HG03103 (cell line): ENCODE data around the gene OSBPL2.

Source experiments
- ATAC-seq: cut with Tn5 transposase; IDR thresholded peaks from one replicate; pipeline ENCODE4 v1.9.1; 2021; ENCODE audit warnings: low read depth; ENCODE audit not compliant: unreplicated experiment

OSBPL2 gene

DNA sequence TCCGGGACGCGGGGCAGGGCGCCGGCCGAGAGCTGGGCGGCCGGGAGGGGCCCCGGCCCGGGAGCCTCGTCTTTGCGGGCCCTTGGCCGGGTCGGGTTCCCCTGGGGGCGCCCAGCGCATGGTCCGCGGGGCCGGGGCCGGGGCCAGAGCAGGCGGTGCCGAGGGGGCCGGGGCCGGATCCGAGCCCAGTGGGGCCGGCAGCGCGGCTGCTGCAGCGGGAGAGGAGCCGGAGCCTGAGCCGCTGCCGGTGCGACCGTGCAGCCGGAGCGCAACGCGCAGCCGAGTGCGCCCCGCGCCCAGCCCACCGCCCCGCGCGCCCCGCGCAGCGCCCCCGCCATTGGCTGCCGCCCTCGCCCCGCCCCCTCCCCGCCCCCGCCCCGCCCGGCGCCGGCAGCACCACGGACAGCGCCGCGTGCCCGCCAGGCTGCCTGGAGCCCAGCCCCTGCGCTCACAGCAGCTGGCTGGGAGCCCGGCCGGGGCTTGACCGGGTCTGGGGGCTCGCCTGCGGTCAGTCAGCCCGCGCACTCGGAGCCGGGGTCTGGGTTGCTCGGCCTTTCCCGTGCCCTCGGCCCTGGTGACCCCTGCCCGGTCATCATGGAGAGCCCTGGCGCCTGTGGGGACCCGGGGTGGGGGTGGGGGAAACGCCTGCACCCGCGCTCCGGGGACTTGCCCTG, 18.2 kb upstream of the OSBPL2 start, which contains the start of gene HRH3:
Gene HRH3 (minus strand): TSS at position 287 of the 674 bp plus-strand sequence. CDS start 308 bp downstream, outside the sequence.
- no peak for ATAC-seq

DNA sequence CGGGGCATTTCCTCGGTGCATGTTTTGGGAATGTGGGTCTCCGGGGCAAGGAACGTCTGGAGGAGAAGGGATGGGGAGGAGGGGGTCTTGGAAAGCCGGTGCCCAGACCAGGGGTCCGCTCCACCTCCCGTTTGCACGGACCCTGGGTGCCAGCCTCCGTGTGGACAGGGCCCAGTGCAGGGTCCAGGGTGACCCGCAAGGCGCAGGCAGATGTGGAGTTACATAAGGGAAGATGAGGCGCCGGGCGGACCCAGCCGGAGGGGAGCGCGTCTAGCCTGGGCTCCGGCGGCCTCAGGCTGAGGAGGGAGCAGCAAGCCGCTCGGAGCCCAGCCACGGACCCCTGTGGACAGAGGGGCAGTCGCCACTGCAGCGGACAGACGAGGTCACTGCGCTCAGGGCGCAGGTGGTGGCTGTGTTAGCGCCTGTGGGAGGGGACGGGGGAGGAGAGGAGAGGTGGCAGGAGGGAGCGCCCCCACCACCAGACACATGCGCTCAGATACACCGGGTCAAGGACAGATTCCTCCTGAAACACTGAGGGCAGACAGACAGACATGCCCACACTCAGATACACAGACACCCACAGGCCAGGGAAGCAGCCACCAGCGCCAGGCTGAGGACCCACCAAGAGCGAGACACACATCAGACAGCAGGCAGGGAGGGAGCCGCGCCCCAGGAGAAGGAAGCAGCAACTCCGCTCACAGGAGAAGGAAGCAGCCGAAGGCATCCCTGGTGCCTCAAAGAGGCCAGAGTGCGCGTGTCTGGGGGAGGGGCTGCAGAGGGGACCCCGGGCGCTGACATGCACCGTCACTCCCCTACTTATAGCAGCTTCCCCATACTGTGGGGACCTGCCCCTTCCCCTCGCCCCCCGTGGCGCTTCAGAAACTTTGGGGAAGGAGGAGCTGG, 17.4 kb upstream of the OSBPL2 start:
- no peak for ATAC-seq

DNA sequence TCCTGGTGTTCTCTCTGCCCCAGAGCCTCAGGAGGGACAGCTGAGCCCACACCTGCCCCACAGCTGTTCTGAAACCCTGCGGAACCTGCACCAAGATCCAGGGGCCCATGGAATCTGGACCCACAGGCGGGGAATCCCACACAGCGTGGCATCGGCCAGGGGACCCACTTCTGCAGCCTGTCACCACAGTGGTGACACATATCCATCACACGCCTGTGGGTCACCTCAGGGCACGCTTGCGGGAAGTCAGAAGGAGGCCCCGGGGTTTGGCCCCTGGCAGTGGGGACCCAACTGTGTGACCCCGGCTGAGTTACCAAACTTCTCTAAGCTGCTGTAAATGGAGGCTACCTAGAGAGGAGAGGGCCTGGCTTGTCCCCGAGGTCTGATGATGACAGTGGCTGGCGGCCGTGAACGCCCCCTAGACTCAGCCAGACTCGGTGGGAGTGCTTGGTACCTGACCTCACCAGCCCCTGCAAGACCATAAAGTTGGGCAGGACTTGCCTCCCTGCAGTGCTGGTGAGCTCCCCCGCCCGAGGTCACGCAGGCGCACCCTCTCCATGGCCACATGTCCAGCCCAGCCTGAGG, 16.0 kb upstream of the OSBPL2 start:
- no peak for ATAC-seq

DNA sequence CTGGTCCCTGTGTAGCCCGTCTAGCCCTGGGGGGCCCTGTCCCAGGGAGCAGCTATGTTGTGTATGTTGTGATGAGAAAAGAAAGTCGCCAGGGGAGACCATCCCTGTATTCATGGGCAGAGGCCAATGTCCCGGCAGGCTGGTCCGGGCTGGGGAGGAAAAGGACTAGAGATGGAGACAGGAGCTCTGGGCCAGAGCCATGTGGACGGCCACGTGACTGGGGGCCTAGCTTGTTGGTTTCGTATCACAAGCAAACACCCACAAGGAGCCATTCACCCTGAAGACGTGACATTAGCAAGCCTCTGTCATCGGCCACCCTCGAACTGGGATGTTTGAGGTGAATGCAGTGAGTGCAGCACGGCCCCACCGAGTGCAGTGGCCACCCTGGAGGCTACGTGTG, 15.3 kb upstream of the OSBPL2 start:
- no peak for ATAC-seq

DNA sequence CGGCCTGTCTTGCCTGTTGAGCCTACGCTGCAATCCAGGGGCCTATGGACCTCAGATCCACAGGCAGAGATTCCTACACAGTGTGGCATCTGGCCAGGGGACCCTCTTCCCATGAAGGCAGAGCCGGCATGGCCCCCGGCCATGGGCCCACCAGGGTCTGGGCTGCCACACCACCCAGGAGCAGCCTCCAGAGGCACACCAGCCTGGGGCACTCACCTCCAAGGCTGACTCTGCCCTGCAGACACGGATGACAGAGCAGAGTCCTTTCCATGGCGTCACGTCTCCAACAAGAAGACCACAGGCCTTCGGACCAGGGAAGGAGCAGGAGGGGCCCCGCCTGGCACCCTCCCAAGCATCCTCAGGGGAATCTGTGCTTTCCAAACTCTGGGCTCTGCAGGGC, 14.8 kb upstream of the OSBPL2 start:
- ATAC-seq = no peak

DNA sequence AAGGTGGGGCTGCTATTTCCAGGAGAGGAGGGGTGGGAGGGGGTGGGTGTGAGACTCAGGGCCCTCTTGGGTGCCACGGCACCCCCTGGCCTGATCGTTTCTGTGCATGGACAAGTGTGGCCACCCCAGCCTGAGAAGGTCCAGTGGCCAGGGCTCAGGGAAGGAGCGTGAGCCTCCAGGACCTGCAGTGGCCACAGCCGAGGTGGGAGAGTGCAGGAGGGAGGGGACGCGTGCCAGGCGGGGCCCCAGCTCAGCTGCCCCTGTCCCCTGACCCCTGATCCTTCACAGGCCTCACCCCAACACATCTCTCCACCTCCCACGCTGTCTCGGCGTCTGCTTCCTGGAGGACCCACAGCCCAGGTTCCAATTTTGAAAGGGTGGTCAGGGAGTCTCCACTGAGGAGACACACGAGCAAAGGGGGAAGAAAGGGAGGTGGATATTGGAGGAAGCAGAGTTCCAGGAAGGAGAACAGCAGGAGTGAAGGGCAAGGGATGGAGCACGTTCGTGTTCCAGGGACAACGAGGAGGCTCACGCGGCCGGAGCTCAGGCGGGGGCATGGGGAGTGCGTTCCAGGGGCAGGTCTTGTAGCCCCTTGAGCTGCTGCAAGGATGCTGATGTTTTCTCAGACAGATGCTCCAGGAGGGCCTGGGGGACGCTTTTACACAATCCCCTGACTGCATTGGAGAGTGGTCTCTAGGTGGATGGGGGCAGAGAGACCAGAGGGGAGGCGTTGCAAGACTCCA, 14.0 kb upstream of the OSBPL2 start:
- no peak for ATAC-seq

DNA sequence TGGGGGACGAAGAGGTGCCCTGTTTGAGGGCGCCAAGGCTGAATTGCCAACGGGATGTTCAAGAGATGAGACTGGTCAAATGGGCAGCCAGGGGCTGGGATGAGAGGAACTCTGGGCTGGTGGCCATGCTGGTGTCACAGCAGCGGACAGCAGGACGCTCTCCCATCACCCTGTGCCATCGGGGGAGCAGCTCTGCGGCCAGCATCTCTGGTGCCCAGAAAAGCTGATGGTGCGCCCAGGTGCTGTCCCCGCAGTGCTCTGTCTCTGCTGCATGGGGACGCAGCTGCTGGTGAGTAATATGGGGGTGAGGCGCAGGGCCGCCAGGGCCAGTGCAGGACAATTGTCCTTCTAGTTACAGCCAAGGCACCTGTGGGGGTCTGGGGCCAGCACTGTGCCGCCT, 13.3 kb upstream of the OSBPL2 start:
- no peak for ATAC-seq

DNA sequence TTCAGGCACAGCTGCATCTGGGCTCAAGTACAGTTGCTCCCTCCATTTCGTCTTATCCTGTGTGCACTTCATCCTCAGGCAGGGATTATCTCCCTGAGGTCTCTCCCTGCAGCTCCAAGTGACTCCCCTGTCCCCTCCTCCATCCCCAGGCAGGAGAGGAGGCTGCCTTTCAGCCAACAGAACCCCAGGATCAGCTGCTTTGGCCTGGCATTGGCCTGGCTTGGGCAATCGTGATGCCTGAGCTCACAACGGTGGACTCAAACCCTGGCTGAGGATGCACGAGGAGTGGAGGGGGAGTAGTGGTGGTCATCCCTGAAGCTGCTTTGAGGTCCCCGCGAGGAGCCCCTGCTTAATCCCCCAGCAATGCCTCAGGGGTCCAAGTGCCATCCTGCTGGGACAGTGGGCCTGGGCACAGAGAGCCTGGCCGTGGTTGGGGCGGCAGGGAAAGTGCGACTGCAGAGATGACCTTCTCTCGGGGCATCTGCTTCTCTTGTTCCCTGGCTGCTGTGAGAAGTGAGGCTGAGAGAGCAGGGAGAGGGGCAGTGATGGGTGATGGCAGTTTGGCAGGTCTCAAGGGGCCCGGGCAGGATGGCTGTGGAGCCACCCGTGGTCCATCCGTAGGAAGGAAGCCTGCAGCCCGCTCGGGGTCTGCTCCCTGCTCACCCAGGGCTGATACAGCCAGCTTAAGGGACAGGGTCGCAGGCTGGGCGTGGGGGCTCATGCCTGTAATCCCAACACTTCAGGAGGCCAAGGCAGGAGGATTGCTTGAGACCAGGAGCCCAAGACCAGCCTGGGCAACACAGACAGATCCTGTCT, 12.3 kb upstream of the OSBPL2 start:
- no peak for ATAC-seq

DNA sequence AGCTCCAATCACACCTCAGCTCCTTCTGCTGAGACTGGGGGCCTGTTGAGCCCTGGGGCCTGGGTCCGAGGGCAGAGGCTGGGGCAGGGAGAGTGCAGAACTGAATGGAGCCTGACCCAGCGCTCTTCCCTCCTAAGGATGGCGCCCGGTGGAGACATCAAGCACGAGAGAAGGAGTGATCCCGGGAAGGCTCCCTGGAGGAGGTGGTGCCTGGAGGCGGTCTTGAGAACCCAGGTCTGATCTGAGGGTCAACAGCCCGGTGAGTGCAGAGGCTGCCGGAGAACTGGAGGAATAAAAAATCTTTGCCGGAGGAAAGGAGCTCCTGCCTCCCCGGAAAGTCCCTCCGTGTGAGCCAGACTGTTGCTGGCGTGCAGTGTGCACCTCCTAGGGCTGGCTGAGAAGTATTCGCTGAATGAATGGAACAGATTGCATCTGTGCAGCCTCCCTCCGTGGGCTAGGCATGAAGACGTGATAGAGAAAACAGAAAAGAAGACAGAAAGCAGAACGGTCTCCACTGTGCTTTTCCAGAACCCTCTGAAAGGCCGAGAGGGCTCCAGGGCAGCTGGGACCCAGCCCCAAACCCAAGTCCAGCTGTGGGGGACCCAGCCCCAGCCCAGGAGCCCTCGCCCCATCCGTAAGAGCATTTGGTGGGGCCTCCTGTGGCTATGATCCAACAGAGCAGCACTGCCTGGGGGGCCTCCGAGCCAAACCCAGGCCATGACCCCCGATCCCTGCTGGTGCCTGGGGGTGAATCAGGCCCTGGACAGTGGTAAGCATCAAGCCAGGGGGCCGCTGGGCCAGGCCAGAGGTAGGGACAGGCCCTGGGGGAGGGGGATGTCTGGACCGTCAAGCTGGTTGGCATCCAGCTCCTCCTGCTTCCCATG, 11.4 kb upstream of the OSBPL2 start:
- ATAC-seq = no peak

DNA sequence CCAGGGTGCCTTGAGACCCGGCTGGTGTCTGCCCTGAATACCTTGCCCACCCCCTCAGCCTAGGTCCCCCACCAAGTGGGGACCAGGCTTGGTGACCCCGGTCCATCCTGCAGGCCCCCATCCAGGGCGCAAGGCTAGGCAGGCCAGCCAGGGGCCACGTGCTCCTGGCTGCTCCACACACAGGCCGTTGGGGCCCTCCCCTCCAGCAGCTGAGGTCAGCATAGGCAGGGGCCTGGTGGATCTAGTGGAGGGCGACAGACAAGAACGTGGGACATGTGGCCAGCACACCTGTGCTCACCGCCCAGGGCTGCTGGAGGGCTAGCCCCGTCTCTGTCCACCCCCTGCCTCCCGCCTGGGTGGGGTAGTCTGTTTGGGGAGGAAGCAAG, 10.7 kb upstream of the OSBPL2 start:
- no peak for ATAC-seq

DNA sequence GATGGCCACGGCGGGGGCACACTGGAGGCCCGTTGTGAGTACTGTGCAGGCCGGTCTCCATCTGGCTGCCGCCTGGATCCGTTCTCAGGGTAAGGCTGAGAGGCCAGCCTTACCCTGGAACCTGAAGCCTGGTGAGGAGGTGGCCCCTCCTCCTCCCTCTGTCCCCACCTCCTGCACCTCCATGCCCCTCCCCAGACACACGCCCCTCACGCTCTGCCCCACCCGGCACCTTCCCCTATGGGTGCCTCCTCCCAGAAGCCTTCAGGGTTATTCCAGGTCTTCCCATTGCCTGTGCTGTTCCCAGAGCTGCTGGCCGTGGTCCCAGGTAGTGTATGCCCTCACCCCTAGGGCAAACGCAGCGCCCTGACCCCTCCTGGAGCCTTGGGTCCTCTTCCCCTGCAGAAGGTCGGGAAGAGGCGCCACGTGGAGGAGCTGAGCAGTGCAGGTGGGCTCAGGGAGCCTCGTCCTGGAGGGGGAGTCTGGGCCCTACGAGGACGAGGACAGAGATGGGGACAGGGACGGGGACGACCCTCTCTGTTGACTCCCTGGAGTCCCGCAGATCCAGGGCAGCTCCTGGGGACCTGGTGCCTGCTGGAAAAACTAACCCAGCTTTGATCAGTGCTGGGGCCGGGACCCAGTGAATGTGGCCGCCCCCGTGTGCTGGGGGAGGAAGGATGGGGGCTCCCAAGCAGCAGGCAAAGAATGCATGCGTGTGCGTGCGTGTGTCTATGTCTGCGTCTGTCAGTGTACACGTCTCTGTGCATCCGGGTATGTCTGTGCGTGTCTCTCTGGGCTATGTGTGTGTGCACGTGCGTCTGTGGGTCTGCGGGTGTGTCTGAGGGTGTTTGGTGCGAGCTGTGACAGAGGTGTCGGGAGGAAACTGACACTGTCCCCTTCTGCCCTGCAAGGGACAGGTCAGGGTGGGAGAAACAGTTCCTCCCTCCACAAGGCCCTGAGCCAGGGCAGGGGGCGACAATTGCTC, 10.1 kb upstream of the OSBPL2 start:
- ATAC-seq = no peak

DNA sequence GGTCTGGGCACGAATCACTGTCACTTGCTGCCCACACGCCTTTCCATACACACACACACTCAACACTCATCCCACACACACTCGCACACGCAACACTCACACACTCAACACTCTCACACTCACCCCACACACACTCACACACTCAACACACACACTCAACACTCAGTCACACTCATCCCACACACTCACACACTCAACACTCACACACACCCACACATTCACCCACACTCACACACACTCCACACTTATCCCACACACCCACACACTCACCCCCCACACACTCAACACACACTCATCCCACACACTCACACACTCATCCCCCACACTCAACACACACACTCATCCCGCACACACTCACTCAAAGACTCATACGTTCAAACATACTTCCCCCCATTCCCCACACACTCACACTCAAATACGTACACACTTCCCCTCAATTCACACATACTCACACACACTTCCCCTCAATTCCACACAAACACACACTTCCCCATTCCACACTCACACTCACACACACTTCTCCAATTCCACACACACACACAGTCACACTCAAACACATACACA, 9.3 kb upstream of the OSBPL2 start:
- ATAC-seq = no peak

DNA sequence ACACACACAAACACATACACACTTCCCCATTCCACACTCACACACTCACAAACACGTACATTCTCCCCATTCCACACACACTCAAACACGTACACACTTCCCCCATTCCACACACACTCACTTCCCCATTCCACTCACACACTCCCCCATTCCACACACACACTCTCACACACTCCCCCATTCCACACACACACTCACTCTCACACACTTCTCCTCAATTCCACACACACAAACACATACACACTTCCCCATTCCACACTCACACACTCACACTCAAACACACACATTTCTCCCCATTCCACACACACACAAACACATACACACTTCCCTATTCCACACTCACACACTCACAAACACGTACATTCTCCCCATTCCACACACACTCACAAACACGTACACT, 8.7 kb upstream of the OSBPL2 start:
- no peak for ATAC-seq

DNA sequence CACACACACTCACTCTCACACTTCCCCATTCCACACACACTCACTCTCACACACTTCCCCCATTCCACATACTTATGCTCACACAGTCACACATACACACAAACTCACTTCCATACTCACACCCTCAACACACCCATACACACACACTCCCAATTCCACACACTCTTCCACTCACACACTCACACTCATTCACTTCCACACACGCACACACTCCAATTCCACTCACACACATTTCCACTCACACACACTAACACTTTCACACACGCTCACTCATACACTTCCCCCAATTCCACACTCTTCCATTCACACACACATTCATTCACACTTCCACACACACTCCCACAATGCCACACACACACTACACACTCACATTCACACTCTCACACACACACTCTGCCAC, 8.0 kb upstream of the OSBPL2 start:
- no peak for ATAC-seq

DNA sequence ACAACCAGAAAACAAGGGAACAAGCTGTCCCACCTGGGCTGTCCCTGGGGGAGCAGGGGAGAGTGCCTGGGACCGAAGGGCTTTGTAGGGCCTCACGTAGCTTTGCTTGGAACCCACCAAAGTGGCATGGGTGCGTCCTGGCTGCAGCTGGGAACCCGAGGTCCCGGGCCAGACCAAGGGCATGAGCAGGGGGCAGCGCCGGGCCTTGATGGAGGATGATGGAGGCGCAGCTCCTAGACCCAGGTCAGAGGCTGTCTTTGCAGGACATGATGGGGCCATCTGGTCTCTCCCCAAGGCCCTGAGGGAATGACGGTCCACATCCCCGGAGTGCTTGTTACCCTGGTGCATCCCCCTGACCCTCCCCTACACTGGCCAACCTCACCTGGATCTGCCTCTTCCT, 7.6 kb upstream of the OSBPL2 start:
- ATAC-seq = no peak

DNA sequence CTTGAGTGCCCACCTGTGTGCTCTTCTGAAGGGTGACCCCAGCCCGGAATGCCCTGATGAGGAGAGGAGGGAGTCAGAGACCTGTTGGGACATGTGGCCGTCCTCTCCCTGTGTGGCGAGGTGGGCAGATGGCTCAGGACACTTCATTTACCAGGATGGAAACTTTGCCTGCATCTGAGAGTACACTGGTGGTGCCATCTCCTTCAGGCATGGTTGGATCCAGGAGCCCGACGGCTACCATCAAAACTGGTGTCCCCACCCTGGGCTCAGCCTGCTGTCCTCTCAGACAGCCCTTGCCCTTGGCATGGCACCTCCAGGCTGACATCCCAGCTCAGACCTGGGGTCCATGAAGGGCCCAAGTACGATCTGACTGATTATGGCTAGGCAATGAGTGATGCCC, 7.0 kb upstream of the OSBPL2 start:
- no peak for ATAC-seq

DNA sequence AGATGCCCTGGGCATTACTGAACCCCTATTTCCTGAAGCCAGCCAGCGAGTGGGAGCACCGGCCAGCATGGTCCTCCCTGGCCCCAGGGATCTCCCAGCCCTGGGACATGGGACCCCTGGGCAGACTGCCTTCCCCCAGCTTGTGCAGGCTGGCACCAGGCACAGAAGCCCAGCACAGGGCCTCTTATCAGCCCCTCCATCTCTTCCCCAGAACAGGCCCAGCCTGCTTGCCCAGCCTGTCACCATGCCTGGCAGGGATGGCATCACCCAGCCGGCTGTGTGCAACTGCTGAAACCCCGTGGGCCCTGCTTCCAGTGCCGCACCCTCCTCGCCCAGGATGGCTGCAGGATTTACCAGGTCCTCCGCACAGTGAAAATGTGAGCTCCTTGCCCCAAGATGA, 6.1 kb upstream of the OSBPL2 start:
- ATAC-seq = no peak
